Central memory CD8-positive, alpha-beta T cell (primary cell): ENCODE measurements around the gene CCL20.

Experiments used
- ATAC-seq: fragments of 150-1000 bp; cut with Tn5 transposase; replicated peaks from 2 replicates; pipeline ENCODE4 v1.10.0; 2022; ENCODE audit warnings: mild to moderate bottlenecking, moderate FRiP score, moderate number of reproducible peaks; ENCODE audit not compliant: poor library complexity, severe bottlenecking; ENCODE audit errors: extremely low read depth
- DNase-seq, 2 donors: peaks; one replicate each; pipeline ENCODE4 v3.0.0; 2021; ENCODE audit warnings: low spot score in 2 of 2
- H3K27ac Mint-ChIP-seq: one replicate; pipeline ENCODE4 v1.8.0; 2022; ENCODE audit warnings: low read depth, mild to moderate bottlenecking, moderate library complexity, mixed read lengths
- H3K27me3 Mint-ChIP-seq: one replicate; pipeline ENCODE4 v1.8.0; 2022; ENCODE audit warnings: mixed read lengths
- H3K36me3 Mint-ChIP-seq: one replicate; pipeline ENCODE4 v1.8.0; 2022; ENCODE audit warnings: mild to moderate bottlenecking, moderate library complexity, mixed read lengths; ENCODE audit not compliant: insufficient read depth
- H3K4me1 Mint-ChIP-seq: one replicate; pipeline ENCODE4 v1.8.0; 2022; ENCODE audit warnings: mixed read lengths
- H3K4me3 Mint-ChIP-seq: one replicate; pipeline ENCODE4 v1.8.0; 2022; ENCODE audit warnings: mild to moderate bottlenecking, moderate library complexity, mixed read lengths
- H3K9me3 Mint-ChIP-seq: one replicate; pipeline ENCODE4 v1.8.0; 2022; ENCODE audit warnings: mixed read lengths

CCL20 gene

GRCh38 chr2:227853765-227854271, 40.2 kb downstream of the CCL20 start:
- Mint-ChIP-seq H3K36me3 (no peaks in the 10 kb centered on the region), H3K9me3 (no peaks in the 10 kb centered on the region), H3K27ac (no peak overlapping the region), H3K27me3 (peaks cover 18% of the 10 kb centered on the region), H3K4me3 (no peak overlapping the region), H3K4me1 (no peaks in the 10 kb centered on the region)
- ATAC-seq (no peak), DNase-seq (no peak)

GRCh38 chr2:227855440-227855839, 41.8 kb downstream of the CCL20 start:
- H3K27me3 Mint-ChIP-seq, result peaks cover 18% of the 10 kb centered on the region
- no peaks in the 10 kb centered on the region for H3K36me3 Mint-ChIP-seq
- no peak overlapping the region for H3K4me3 Mint-ChIP-seq
- no peaks in the 10 kb centered on the region for H3K4me1 Mint-ChIP-seq
- no peak overlapping the region for H3K27ac Mint-ChIP-seq
- no peaks in the 10 kb centered on the region for H3K9me3 Mint-ChIP-seq
- DNase-seq, result no peak
- no peak for ATAC-seq

GRCh38 chr2:227856697-227857096, 43.1 kb downstream of the CCL20 start:
- Mint-ChIP-seq H3K27ac (no peak overlapping the region), H3K4me1 (no peaks in the 10 kb centered on the region), H3K4me3 (no peak overlapping the region), H3K36me3 (no peaks in the 10 kb centered on the region), H3K9me3 (no peaks in the 10 kb centered on the region), H3K27me3 (peaks cover 18% of the 10 kb centered on the region)
- ATAC-seq (no peak), DNase-seq (no peak)

- Mint-ChIP-seq H3K9me3 (no peaks in the 10 kb centered on the region), H3K27ac (no peak overlapping the region), H3K36me3 (no peaks in the 10 kb centered on the region), H3K27me3 (peaks cover 5% of the 10 kb centered on the region), H3K4me3 (no peak overlapping the region), H3K4me1 (no peaks in the 10 kb centered on the region)
- no peak for ATAC-seq
- no peak for DNase-seq
Measured at GRCh38 chr2:227860221-227860641, 46.6 kb downstream of the CCL20 start.

GRCh38 chr2:227861011-227861410, 47.4 kb downstream of the CCL20 start:
- no peaks in the 10 kb centered on the region for H3K27me3 Mint-ChIP-seq
- no peaks in the 10 kb centered on the region for H3K36me3 Mint-ChIP-seq

GRCh38 chr2:227862227-227862740, 48.6 kb downstream of the CCL20 start:
- no peaks in the 10 kb centered on the region for H3K9me3 Mint-ChIP-seq
- no peak overlapping the region for H3K4me3 Mint-ChIP-seq
- H3K36me3 Mint-ChIP-seq, result no peaks in the 10 kb centered on the region
- H3K4me1 Mint-ChIP-seq, result no peaks in the 10 kb centered on the region
- ATAC-seq (no peak), DNase-seq (no peak)
- H3K27ac Mint-ChIP-seq, result no peak overlapping the region
- H3K27me3 Mint-ChIP-seq, result no peaks in the 10 kb centered on the region

More at GRCh38 chr2:227861011-227861410, 47.4 kb downstream of the CCL20 start:
- ATAC-seq (no peak), DNase-seq (no peak)
- no peaks in the 10 kb centered on the region for H3K4me1 Mint-ChIP-seq
- H3K27ac Mint-ChIP-seq, result no peak overlapping the region
- no peak overlapping the region for H3K4me3 Mint-ChIP-seq
- H3K9me3 Mint-ChIP-seq, result no peaks in the 10 kb centered on the region

GRCh38 chr2:227862741-227863588, 49.3 kb downstream of the CCL20 start:
- DNase-seq, result no peak

GRCh38 chr2:227864161-227864756, 50.6 kb downstream of the CCL20 start:
- no peaks in the 10 kb centered on the region for H3K4me1 Mint-ChIP-seq
- H3K27ac Mint-ChIP-seq, result no peak overlapping the region
- no peak for ATAC-seq

More at GRCh38 chr2:227862741-227863588, 49.3 kb downstream of the CCL20 start:
- Mint-ChIP-seq H3K4me1 (no peaks in the 10 kb centered on the region), H3K27me3 (no peaks in the 10 kb centered on the region), H3K36me3 (no peaks in the 10 kb centered on the region), H3K4me3 (no peak overlapping the region), H3K9me3 (no peaks in the 10 kb centered on the region), H3K27ac (no peak overlapping the region)
- no peak for ATAC-seq

GRCh38 chr2:227865291-227865690, 51.6 kb downstream of the CCL20 start:
- H3K4me1 Mint-ChIP-seq, result no peaks in the 10 kb centered on the region
- no peak for ATAC-seq
- no peaks in the 10 kb centered on the region for H3K9me3 Mint-ChIP-seq
- H3K36me3 Mint-ChIP-seq, result no peaks in the 10 kb centered on the region
- DNase-seq, result no peak
- no peak overlapping the region for H3K27ac Mint-ChIP-seq
- no peak overlapping the region for H3K4me3 Mint-ChIP-seq
- H3K27me3 Mint-ChIP-seq, result no peaks in the 10 kb centered on the region

More at GRCh38 chr2:227864161-227864756, 50.6 kb downstream of the CCL20 start:
- Mint-ChIP-seq H3K36me3 (no peaks in the 10 kb centered on the region), H3K4me3 (no peak overlapping the region), H3K27me3 (no peaks in the 10 kb centered on the region), H3K9me3 (no peaks in the 10 kb centered on the region)
- DNase-seq, result no peak
